ENCODE data around the gene FANCF. TPM values are rescaled to one million over a fixed set of nuclear protein-coding genes. Genes with fewer than 3 reads are reported as not detected.

Gene FANCF
- total RNA-seq, 1 experiment from 2014 or later, result 22.9 TPM

GRCh38 chr11:22626573-22627239 lies 1.1 kb upstream of the FANCF start:
- no peak for DNase-seq (ENCODE audit: low spot score)

GRCh38 chr11:22624742-22625447 lies 728 bp downstream of the FANCF start:
- DNase-seq (ENCODE audit: low spot score), result peak; percentile 90

- DNase-seq (ENCODE audit: low spot score), result no peak
Observed at GRCh38 chr11:22617868-22618267, 7.8 kb downstream of the FANCF start.

- DNase-seq (ENCODE audit: low spot score), result no peak
Observed at GRCh38 chr11:22603933-22604332, 21.7 kb downstream of the FANCF start.

GRCh38 chr11:22602504-22602903 lies 23.1 kb downstream of the FANCF start:
- DNase-seq (ENCODE audit: low spot score), result no peak

GRCh38 chr11:22599458-22599857 lies 26.2 kb downstream of the FANCF start:
- no peak for DNase-seq (ENCODE audit: low spot score)

- DNase-seq (ENCODE audit: low spot score), result no peak
Observed at GRCh38 chr11:22597062-22597461, 28.6 kb downstream of the FANCF start.

- DNase-seq (ENCODE audit: low spot score), result no peak
Observed at GRCh38 chr11:22584976-22585375, 40.6 kb downstream of the FANCF start.

- DNase-seq (ENCODE audit: low spot score), result no peak
Observed at GRCh38 chr11:22583963-22584492, 41.6 kb downstream of the FANCF start.

GRCh38 chr11:22582151-22582410 lies 43.5 kb downstream of the FANCF start:
- no peak for DNase-seq (ENCODE audit: low spot score)

- DNase-seq (ENCODE audit: low spot score), result no peak
Observed at GRCh38 chr11:22581354-22582150, 44.1 kb downstream of the FANCF start.

GRCh38 chr11:22577854-22578253 lies 47.8 kb downstream of the FANCF start:
- no peak for DNase-seq (ENCODE audit: low spot score)

Other genes starting within 250 kb of the FANCF start
- 3.3 and 3.7 TPM in 2 replicates for gene GAS2, start 40.8 kb upstream of the FANCF start, total RNA-seq (2014; rRNA removed; shearing (Covaris generic))
- 7.3 and 9.1 TPM in 2 replicates for gene SVIP, start 204.0 kb upstream of the FANCF start, total RNA-seq (2014; rRNA removed; shearing (Covaris generic))
- gene CCDC179, start 234.7 kb upstream of the FANCF start, total RNA-seq (2014; rRNA removed; shearing (Covaris generic)), result not detected in 2 replicates

All from HT-29 (cell line).